ENCODE results near the gene NMBR. TPM values are rescaled to one million over a fixed set of nuclear protein-coding genes. Genes with fewer than 3 reads are reported as not detected.
"Not testable (repeated sequence)": the region's sequence is repeated elsewhere in the genome, so short reads cannot be mapped to it uniquely, and the experiment has no call there.

The NMBR gene
- polyA plus RNA-seq, 1 experiment: not detected

- Histone ChIP-seq H3K4me3 (ENCODE audit: low read depth, low read length) (no peak overlapping the region), H3K36me3 (ENCODE audit: control insufficient read depth, insufficient read depth, low read length) (no peaks in the 10 kb centered on the region), H3K27me3 (ENCODE audit: control insufficient read depth, insufficient read depth, low read length) (no peaks in the 10 kb centered on the region)
- POLR2A ChIA-PET: no interaction called here
- no peak for DNase-seq (ENCODE audit: low read depth)
- TF ChIP-seq CTCF (IDR thresholded peaks at IDR 0.05; ENCODE audit: insufficient read depth, low read depth, low read length): no peak
- CTCF ChIA-PET: interaction anchor here (1.5 kb wide), 1 partner anchor 40 kb away, joined by 3 read pairs; no protein-coding TSS in a partner anchor
These were observed 116.8 kb downstream of the NMBR start for GRCh38 chr6:142030115-142030619.

GRCh38 chr6:142028527-142028926 lies 118.4 kb downstream of the NMBR start:
- Histone ChIP-seq H3K36me3 (ENCODE audit: control insufficient read depth, insufficient read depth, low read length) (no peaks in the 10 kb centered on the region), H3K27me3 (ENCODE audit: control insufficient read depth, insufficient read depth, low read length) (no peaks in the 10 kb centered on the region), H3K4me3 (ENCODE audit: low read depth, low read length) (no peak overlapping the region)
- CTCF ChIA-PET: no interaction called here
- POLR2A ChIA-PET: no interaction called here
- DNase-seq (ENCODE audit: low read depth): no peak
- TF ChIP-seq CTCF (IDR thresholded peaks at IDR 0.05; ENCODE audit: insufficient read depth, low read depth, low read length): no peak

- H3K36me3 ChIP-seq (ENCODE audit: control insufficient read depth, insufficient read depth, low read length); H3K4me3 ChIP-seq (ENCODE audit: low read depth, low read length); CTCF ChIA-PET; DNase-seq (ENCODE audit: low read depth); H3K27me3 ChIP-seq (ENCODE audit: control insufficient read depth, insufficient read depth, low read length); POLR2A ChIA-PET: not testable (repeated sequence)
These were observed 119.1 kb downstream of the NMBR start for GRCh38 chr6:142027804-142028203.

GRCh38 chr6:142027074-142027473 lies 119.8 kb downstream of the NMBR start:
- Histone ChIP-seq H3K4me3 (ENCODE audit: low read depth, low read length) (no peak overlapping the region), H3K27me3 (ENCODE audit: control insufficient read depth, insufficient read depth, low read length) (no peaks in the 10 kb centered on the region), H3K36me3 (ENCODE audit: control insufficient read depth, insufficient read depth, low read length) (no peaks in the 10 kb centered on the region)
- no peak for TF ChIP-seq CTCF (IDR thresholded peaks at IDR 0.05; ENCODE audit: insufficient read depth, low read depth, low read length)
- CTCF ChIA-PET: no interaction called here
- POLR2A ChIA-PET: no interaction called here
- DNase-seq (ENCODE audit: low read depth): no peak

GRCh38 chr6:142026471-142026870 lies 120.5 kb downstream of the NMBR start:
- ChIA-PET POLR2A (no interaction called here), CTCF (no interaction called here)
- no peak for TF ChIP-seq CTCF (IDR thresholded peaks at IDR 0.05; ENCODE audit: insufficient read depth, low read depth, low read length)
- no peak for DNase-seq (ENCODE audit: low read depth)
- no peak overlapping the region for H3K4me3 ChIP-seq (ENCODE audit: low read depth, low read length)
- no peaks in the 10 kb centered on the region for H3K27me3 ChIP-seq (ENCODE audit: control insufficient read depth, insufficient read depth, low read length)
- H3K36me3 ChIP-seq (ENCODE audit: control insufficient read depth, insufficient read depth, low read length): no peaks in the 10 kb centered on the region

Other genes starting within 250 kb of the NMBR start
- gene GJE1, start 14.2 kb downstream of the NMBR start, polyA plus RNA-seq (2011; rRNA removed): not detected in 2 replicates
- gene VTA1, start 141 bp upstream of the NMBR start, polyA plus RNA-seq (2011; rRNA removed): 66.7 and 115 TPM in 2 replicates
- gene ADGRG6, start 154.9 kb upstream of the NMBR start, polyA plus RNA-seq (2011; rRNA removed): 25.4 and 32.9 TPM in 2 replicates

Measured in BJ (cell line).